Hepatocyte (in vitro differentiated cells): Measurements from ENCODE around the gene CH25H.
"Not testable (repeated sequence)": the region's sequence is repeated elsewhere in the genome, so short reads cannot be mapped to it uniquely, and the experiment has no call there.

Experiments
- EZH2 ChIP-seq: fragments of 200-600 bp; sonication (generic); IDR thresholded peaks from 2 replicates; pipeline ENCODE4 v1.6.1; 2016; ENCODE audit warnings: antibody characterized with exemption, mild to moderate bottlenecking, borderline replicate concordance
- EZH2phosphoT487 ChIP-seq: fragments of 200-600 bp; sonication (generic); IDR thresholded peaks from one replicate; pipeline ENCODE4 v1.6.1; 2018; ENCODE audit warnings: antibody characterized with exemption, mild to moderate bottlenecking, low read depth, moderate library complexity; ENCODE audit not compliant: unreplicated experiment, severe bottlenecking
- TF ChIP-seq, protein P1 (sequence below): fragments of 200-600 bp; sonication (generic); IDR thresholded peaks from 2 replicates; pipeline ENCODE4 v1.5.1; 2016; ENCODE audit warnings: antibody characterized with exemption, mild to moderate bottlenecking; ENCODE audit not compliant: poor library complexity

- TF ChIP-seq, protein P1, sequence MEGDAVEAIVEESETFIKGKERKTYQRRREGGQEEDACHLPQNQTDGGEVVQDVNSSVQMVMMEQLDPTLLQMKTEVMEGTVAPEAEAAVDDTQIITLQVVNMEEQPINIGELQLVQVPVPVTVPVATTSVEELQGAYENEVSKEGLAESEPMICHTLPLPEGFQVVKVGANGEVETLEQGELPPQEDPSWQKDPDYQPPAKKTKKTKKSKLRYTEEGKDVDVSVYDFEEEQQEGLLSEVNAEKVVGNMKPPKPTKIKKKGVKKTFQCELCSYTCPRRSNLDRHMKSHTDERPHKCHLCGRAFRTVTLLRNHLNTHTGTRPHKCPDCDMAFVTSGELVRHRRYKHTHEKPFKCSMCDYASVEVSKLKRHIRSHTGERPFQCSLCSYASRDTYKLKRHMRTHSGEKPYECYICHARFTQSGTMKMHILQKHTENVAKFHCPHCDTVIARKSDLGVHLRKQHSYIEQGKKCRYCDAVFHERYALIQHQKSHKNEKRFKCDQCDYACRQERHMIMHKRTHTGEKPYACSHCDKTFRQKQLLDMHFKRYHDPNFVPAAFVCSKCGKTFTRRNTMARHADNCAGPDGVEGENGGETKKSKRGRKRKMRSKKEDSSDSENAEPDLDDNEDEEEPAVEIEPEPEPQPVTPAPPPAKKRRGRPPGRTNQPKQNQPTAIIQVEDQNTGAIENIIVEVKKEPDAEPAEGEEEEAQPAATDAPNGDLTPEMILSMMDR: not testable (repeated sequence)
- TF ChIP-seq EZH2, EZH2phosphoT487: not testable (repeated sequence)
These were observed 40.5 kb upstream of the CH25H start for GRCh38 chr10:89247623-89248022.
